Jurkat, Clone E6-1 (cell line): ENCODE results near the gene CCDC144A.
"Not testable (repeated sequence)": the region's sequence is repeated elsewhere in the genome, so short reads cannot be mapped to it uniquely, and the experiment has no call there.

Experiments used
- DNase-seq: peaks from one replicate; pipeline ENCODE4 v3.0.0-alpha.2; 2011; ENCODE audit warnings: low read depth, low spot score
- H3K4me3 ChIP-seq: 2 replicates; pipeline ENCODE4 v1.5.1; 2011; ENCODE audit warnings: mild to moderate bottlenecking, low read length, control low read depth, moderate library complexity

The CCDC144A gene

GRCh38 chr17:16751224-16751923, 61.3 kb downstream of the CCDC144A start:
- H3K4me3 ChIP-seq = not testable (repeated sequence)
- DNase-seq = peak; percentile 37

- DNase-seq, H3K4me3 ChIP-seq: not testable (repeated sequence)
Measured at GRCh38 chr17:16751924-16752287, 61.9 kb downstream of the CCDC144A start.

GRCh38 chr17:16757520-16757919, 67.5 kb downstream of the CCDC144A start:
- not testable (repeated sequence) for DNase-seq, H3K4me3 ChIP-seq

GRCh38 chr17:16758177-16758576, 68.1 kb downstream of the CCDC144A start:
- peak; percentile 83 for DNase-seq

GRCh38 chr17:16768290-16769175, 78.5 kb downstream of the CCDC144A start:
- not testable (repeated sequence) for H3K4me3 ChIP-seq, DNase-seq

More at GRCh38 chr17:16758177-16758576, 68.1 kb downstream of the CCDC144A start:
- not testable (repeated sequence) for H3K4me3 ChIP-seq

- DNase-seq, H3K4me3 ChIP-seq: not testable (repeated sequence)
Measured at GRCh38 chr17:16772394-16773145, 82.5 kb downstream of the CCDC144A start.

- not testable (repeated sequence) for H3K4me3 ChIP-seq, DNase-seq
Measured at GRCh38 chr17:16773146-16773522, 83.1 kb downstream of the CCDC144A start.

- not testable (repeated sequence) for H3K4me3 ChIP-seq, DNase-seq
Measured at GRCh38 chr17:16787851-16788250, 97.8 kb downstream of the CCDC144A start.

GRCh38 chr17:16788889-16789536, 99.0 kb downstream of the CCDC144A start:
- H3K4me3 ChIP-seq, DNase-seq: not testable (repeated sequence)

GRCh38 chr17:16789622-16790021, 99.6 kb downstream of the CCDC144A start:
- not testable (repeated sequence) for H3K4me3 ChIP-seq, DNase-seq

- not testable (repeated sequence) for DNase-seq, H3K4me3 ChIP-seq
Measured at GRCh38 chr17:16790313-16790871, 100.4 kb downstream of the CCDC144A start.

GRCh38 chr17:16794215-16794614, 104.2 kb downstream of the CCDC144A start:
- not testable (repeated sequence) for DNase-seq, H3K4me3 ChIP-seq

GRCh38 chr17:16795894-16796293, 105.9 kb downstream of the CCDC144A start:
- not testable (repeated sequence) for DNase-seq, H3K4me3 ChIP-seq

GRCh38 chr17:16804851-16805250, 114.8 kb downstream of the CCDC144A start:
- not testable (repeated sequence) for DNase-seq, H3K4me3 ChIP-seq

GRCh38 chr17:16806599-16806998, 116.6 kb downstream of the CCDC144A start:
- H3K4me3 ChIP-seq, DNase-seq: not testable (repeated sequence)

GRCh38 chr17:16807620-16808019, 117.6 kb downstream of the CCDC144A start:
- not testable (repeated sequence) for H3K4me3 ChIP-seq, DNase-seq

GRCh38 chr17:16810236-16810635, 120.2 kb downstream of the CCDC144A start:
- not testable (repeated sequence) for DNase-seq, H3K4me3 ChIP-seq

GRCh38 chr17:16812126-16812525, 122.1 kb downstream of the CCDC144A start:
- DNase-seq = peak; percentile 30
- not testable (repeated sequence) for H3K4me3 ChIP-seq

- H3K4me3 ChIP-seq = no peak overlapping the region
- no peak for DNase-seq
Measured at GRCh38 chr17:16814439-16814838, 124.4 kb downstream of the CCDC144A start.
